GM10266 (cell line): ENCODE results near the gene PHEX.

Experiments used
- DNase-seq: peaks from one replicate; pipeline ENCODE4 v3.0.0; 2012; ENCODE audit errors: extremely low spot score
- CTCF ChIP-seq: IDR thresholded peaks from 2 replicates; pipeline ENCODE4 v1.5.1; 2012; ENCODE audit warnings: mild to moderate bottlenecking, low read depth; ENCODE audit not compliant: control insufficient read depth, insufficient read depth; ENCODE audit errors: missing control alignments

Gene PHEX

GRCh38 chrX:22078117-22078516, 46.0 kb downstream of the PHEX start:
- TF ChIP-seq CTCF: no peak
- no peak for DNase-seq

GRCh38 chrX:22081475-22082092, 49.5 kb downstream of the PHEX start:
- DNase-seq: no peak

GRCh38 chrX:22086003-22086402, 53.9 kb downstream of the PHEX start:
- TF ChIP-seq CTCF: no peak
- DNase-seq: no peak

More at GRCh38 chrX:22081475-22082092, 49.5 kb downstream of the PHEX start:
- TF ChIP-seq CTCF: peak; percentile 36

GRCh38 chrX:22087011-22087557, 55.0 kb downstream of the PHEX start:
- no peak for TF ChIP-seq CTCF
- no peak for DNase-seq

GRCh38 chrX:22088326-22088725, 56.2 kb downstream of the PHEX start:
- no peak for DNase-seq
- no peak for TF ChIP-seq CTCF

GRCh38 chrX:22090181-22090580, 58.1 kb downstream of the PHEX start:
- DNase-seq: no peak
- TF ChIP-seq CTCF: no peak

- no peak for DNase-seq
These were observed 61.4 kb downstream of the PHEX start for GRCh38 chrX:22093550-22093949.

More at GRCh38 chrX:22093550-22093949, 61.4 kb downstream of the PHEX start:
- TF ChIP-seq CTCF: no peak
